OCI-LY3 (cell line): ENCODE measurements around the gene GTPBP1.
A peak's percentile ranks its signal among the peaks of the same experiment; 100 is the strongest.

Experiments
- H2AFZ ChIP-seq: fragments of 200-600, 300-600 bp; shearing (Covaris generic); 2 replicates; pipeline ENCODE4 v1.6.0; 2014; ENCODE audit warnings: antibody characterized with exemption, low read depth, low read length
- H3K27ac ChIP-seq: fragments of 200-600, 300-600 bp; sonication (generic); 2 replicates; pipeline ENCODE4 v1.5.1; 2014; ENCODE audit warnings: mild to moderate bottlenecking, low read length, moderate library complexity, mixed read lengths
- H3K27me3 ChIP-seq: fragments of 200-600, 300-600 bp; sonication (generic); 2 replicates; pipeline ENCODE4 v1.6.1; 2014; ENCODE audit warnings: low read depth, low read length, mixed read lengths
- H3K36me3 ChIP-seq: fragments of 200-600, 300-600 bp; sonication (generic); replicated peaks from 2 replicates; pipeline ENCODE3; 2014; ENCODE audit warnings: low read depth, low read length, mixed read lengths
- H3K4me1 ChIP-seq: fragments of 300-600, 200-600 bp; sonication (generic); 2 replicates; pipeline ENCODE4 v1.6.1; 2014; ENCODE audit warnings: low read length, mixed read lengths
- H3K4me2 ChIP-seq: fragments of 200-600, 300-600 bp; sonication (generic); 2 replicates; pipeline ENCODE4 v1.6.1; 2014; ENCODE audit warnings: low read length, mixed read lengths
- H3K4me3 ChIP-seq: fragments of 300-600, 200-600 bp; sonication (generic); 2 replicates; pipeline ENCODE4 v1.5.1; 2014; ENCODE audit warnings: antibody characterized with exemption, mild to moderate bottlenecking, low read length, moderate library complexity
- H3K79me2 ChIP-seq: fragments of 300-600, 200-600 bp; shearing (Covaris generic); 2 replicates; pipeline ENCODE4 v1.6.1; 2014; ENCODE audit warnings: mild to moderate bottlenecking, low read length, mixed read lengths
- H3K9ac ChIP-seq: fragments of 300-600, 200-600 bp; shearing (Covaris generic); 2 replicates; pipeline ENCODE4 v1.6.0; 2014; ENCODE audit warnings: mild to moderate bottlenecking, low read length, moderate library complexity
- H3K9me3 ChIP-seq: fragments of 200-600, 300-600 bp; shearing (Covaris generic); 2 replicates; pipeline ENCODE4 v1.6.1; 2014; ENCODE audit warnings: low read length, mixed read lengths; ENCODE audit not compliant: insufficient read depth
- H4K20me1 ChIP-seq: fragments of 200-600, 300-600 bp; sonication (generic); 2 replicates; pipeline ENCODE4 v1.6.1; 2016; ENCODE audit warnings: low read length, mixed read lengths; ENCODE audit not compliant: insufficient read depth
- CTCF ChIP-seq: fragments of 200-600, 300-600 bp; sonication (generic); IDR thresholded peaks from 2 replicates; pipeline ENCODE4 v1.5.1; 2014; ENCODE audit warnings: antibody characterized with exemption, low read length, low read depth
- EZH2phosphoT487 ChIP-seq: fragments of 200-600 bp; shearing (Covaris generic); IDR thresholded peaks from 2 replicates; pipeline ENCODE4 v1.6.1; 2018; ENCODE audit warnings: antibody characterized with exemption, mixed run types, low read depth

The GTPBP1 gene

GRCh38 chr22:38674888-38675287, 30.9 kb upstream of the GTPBP1 start:
- no peak for TF ChIP-seq EZH2phosphoT487
- TF ChIP-seq CTCF = no peak
- H3K79me2 ChIP-seq = no peaks in the 10 kb centered on the region
- H3K4me1 ChIP-seq = no peaks in the 10 kb centered on the region
- no peak overlapping the region for H3K9ac ChIP-seq
- H4K20me1 ChIP-seq = no peaks in the 10 kb centered on the region
- no peaks in the 10 kb centered on the region for H3K27me3 ChIP-seq
- H3K36me3 ChIP-seq = peaks cover 13% of the 10 kb centered on the region
- no peak overlapping the region for H3K27ac ChIP-seq
- H3K4me2 ChIP-seq = no peak overlapping the region
- no peaks in the 10 kb centered on the region for H3K9me3 ChIP-seq
- no peak overlapping the region for H2AFZ ChIP-seq
- no peak overlapping the region for H3K4me3 ChIP-seq

GRCh38 chr22:38675833-38676232, 29.9 kb upstream of the GTPBP1 start:
- TF ChIP-seq EZH2phosphoT487 (no peak), CTCF (no peak)
- Histone ChIP-seq H3K27me3 (no peaks in the 10 kb centered on the region), H3K36me3 (peaks cover 13% of the 10 kb centered on the region), H3K79me2 (no peaks in the 10 kb centered on the region), H3K27ac (no peak overlapping the region), H3K4me1 (no peaks in the 10 kb centered on the region), H3K4me2 (no peak overlapping the region), H3K9ac (no peak overlapping the region), H3K9me3 (no peaks in the 10 kb centered on the region), H2AFZ (no peak overlapping the region), H4K20me1 (no peaks in the 10 kb centered on the region), H3K4me3 (no peak overlapping the region)

- Histone ChIP-seq H3K4me1 (peaks cover 8% of the 10 kb centered on the region), H3K27ac (peak within 1 kb of the TSS; percentile 46), H3K4me3 (peak within 1 kb of the TSS; percentile 87), H3K9me3 (no peaks in the 10 kb centered on the region), H3K79me2 (peaks cover 16% of the 10 kb centered on the region), H3K4me2 (peak within 1 kb of the TSS; percentile 97), H3K36me3 (peaks cover 39% of the 10 kb centered on the region), H2AFZ (peak within 1 kb of the TSS; percentile 95), H3K9ac (peak within 1 kb of the TSS; percentile 84), H3K27me3 (no peaks in the 10 kb centered on the region), H4K20me1 (0 out of 2 replicates have a peak, but pooled peaks cover 3% of the 10 kb centered on the region)
- peak; percentile 84 for TF ChIP-seq CTCF
- no peak for TF ChIP-seq EZH2phosphoT487
These were observed 24.0 kb upstream of the GTPBP1 start, which contains the start of gene TOMM22 for GRCh38 chr22:38681582-38682335. Gene TOMM22, plus strand, starts transcription at chr22:38681957. Its CDS starts 22 bp downstream, at chr22:38681979.

GRCh38 chr22:38684895-38685294, 20.8 kb upstream of the GTPBP1 start:
- TF ChIP-seq CTCF = no peak
- TF ChIP-seq EZH2phosphoT487 = no peak
- Histone ChIP-seq H3K9me3 (no peaks in the 10 kb centered on the region), H3K4me2 (no peak overlapping the region), H3K4me3 (no peak overlapping the region), H3K79me2 (peaks cover 16% of the 10 kb centered on the region), H3K9ac (no peak overlapping the region), H3K27ac (no peak overlapping the region), H4K20me1 (0 out of 2 replicates have a peak, but pooled peaks cover 3% of the 10 kb centered on the region), H3K27me3 (no peaks in the 10 kb centered on the region), H2AFZ (no peak overlapping the region), H3K36me3 (peaks cover 53% of the 10 kb centered on the region), H3K4me1 (peaks cover 8% of the 10 kb centered on the region)
